MCF 10A (cell line): ENCODE measurements around the gene RAD18. TPM values are rescaled to one million over a fixed set of nuclear protein-coding genes. Genes with fewer than 3 reads are reported as not detected.

Source experiments
- BruUV-seq: library from RNA; stranded (reverse); fragments of 400-500 nt; replicated peaks from 2 replicates; lab custom pipeline; 2021; lab: Mats Ljungman, UMichigan
- CTCF ChIA-PET: fragments of 300-600 bp; sonication (Branson Sonifier 250); formaldehyde crosslinking; extraction: SDS; loops from one replicate; lab custom pipeline; 2021; ENCODE audit warnings: antibody characterized with exemption, inconsistent platforms; lab: Yijun Ruan, JAX
- POLR2A ChIA-PET: fragments of 300-600, 350-650 bp; sonication (Branson Sonifier 250); formaldehyde crosslinking; extraction: SDS; loops from one replicate; lab custom pipeline; 2020; ENCODE audit warnings: antibody characterized with exemption, inconsistent platforms; lab: Yijun Ruan, JAX
- DNase-seq: peaks from one replicate; pipeline ENCODE4 v3.0.0-alpha.2; 2018; ENCODE audit not compliant: unreplicated experiment
- H3K27ac Mint-ChIP-seq: one replicate; pipeline ENCODE4 v1.8.0; 2022; ENCODE audit warnings: mild to moderate bottlenecking, low read depth, mixed read lengths; ENCODE audit not compliant: unreplicated experiment
- H3K27me3 Mint-ChIP-seq: one replicate; pipeline ENCODE4 v1.8.0; 2022; ENCODE audit warnings: mixed read lengths; ENCODE audit not compliant: insufficient read depth, unreplicated experiment
- H3K36me3 Mint-ChIP-seq: one replicate; pipeline ENCODE4 v1.8.0; 2022; ENCODE audit warnings: mild to moderate bottlenecking, moderate library complexity, mixed read lengths; ENCODE audit not compliant: insufficient read depth, unreplicated experiment
- H3K4me1 Mint-ChIP-seq: one replicate; pipeline ENCODE4 v1.8.0; 2022; ENCODE audit warnings: mixed read lengths; ENCODE audit not compliant: insufficient read depth, unreplicated experiment
- H3K4me3 Mint-ChIP-seq: one replicate; pipeline ENCODE4 v1.8.0; 2022; ENCODE audit warnings: mild to moderate bottlenecking, moderate library complexity, mixed read lengths; ENCODE audit not compliant: unreplicated experiment
- H3K9me3 Mint-ChIP-seq: one replicate; pipeline ENCODE4 v1.8.0; 2022; ENCODE audit warnings: mixed read lengths; ENCODE audit not compliant: unreplicated experiment
- intact Hi-C: fragments of 100-400 bp; cut with micrococcal nuclease; formaldehyde crosslinking; loops from 2 replicates; pipeline ENCODE4 v1.14.1; 2022
- total RNA-seq: library from RNA; stranded (reverse); gene quantifications from 2 replicates; pipeline ENCODE4 v1.2.3, GENCODE V29; 2022
- TF ChIP-seq, protein P1 (sequence below): fragments of 200-600 bp; IDR thresholded peaks from one replicate; pipeline ENCODE4 v1.8.0; 2022; ENCODE audit warnings: antibody characterized with exemption, mild to moderate bottlenecking; ENCODE audit not compliant: unreplicated experiment

RAD18 gene
- total RNA-seq, 1 experiment from 2014 or later, result 29.1 TPM

DNA sequence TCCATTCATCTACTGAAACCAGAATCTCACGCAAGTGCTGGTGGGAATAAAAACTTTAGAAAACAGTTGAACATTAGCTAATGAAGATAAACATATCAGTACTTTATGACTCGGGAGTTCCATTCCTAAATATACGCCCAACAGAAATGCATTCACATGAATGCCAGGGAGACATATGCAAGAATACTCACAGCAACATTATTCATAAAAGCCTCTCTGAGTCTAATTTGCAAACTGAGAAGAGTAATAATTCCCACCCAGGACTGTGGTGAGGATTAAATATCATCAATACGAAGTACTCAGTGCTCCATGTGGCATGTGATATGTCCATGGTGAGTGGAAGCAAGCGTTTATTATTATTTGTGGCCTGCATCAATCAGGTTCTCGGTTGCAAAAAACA is 128.3 kb downstream of the RAD18 start:
- no TSS peak for BruUV-seq
- Mint-ChIP-seq H3K4me1 (peaks cover 7% of the 10 kb centered on the region), H3K27me3 (no peaks in the 10 kb centered on the region), H3K36me3 (peaks cover 6% of the 10 kb centered on the region), H3K9me3 (no peaks in the 10 kb centered on the region), H3K4me3 (no peak overlapping the region), H3K27ac (no peak overlapping the region)
- TF ChIP-seq, protein P1, sequence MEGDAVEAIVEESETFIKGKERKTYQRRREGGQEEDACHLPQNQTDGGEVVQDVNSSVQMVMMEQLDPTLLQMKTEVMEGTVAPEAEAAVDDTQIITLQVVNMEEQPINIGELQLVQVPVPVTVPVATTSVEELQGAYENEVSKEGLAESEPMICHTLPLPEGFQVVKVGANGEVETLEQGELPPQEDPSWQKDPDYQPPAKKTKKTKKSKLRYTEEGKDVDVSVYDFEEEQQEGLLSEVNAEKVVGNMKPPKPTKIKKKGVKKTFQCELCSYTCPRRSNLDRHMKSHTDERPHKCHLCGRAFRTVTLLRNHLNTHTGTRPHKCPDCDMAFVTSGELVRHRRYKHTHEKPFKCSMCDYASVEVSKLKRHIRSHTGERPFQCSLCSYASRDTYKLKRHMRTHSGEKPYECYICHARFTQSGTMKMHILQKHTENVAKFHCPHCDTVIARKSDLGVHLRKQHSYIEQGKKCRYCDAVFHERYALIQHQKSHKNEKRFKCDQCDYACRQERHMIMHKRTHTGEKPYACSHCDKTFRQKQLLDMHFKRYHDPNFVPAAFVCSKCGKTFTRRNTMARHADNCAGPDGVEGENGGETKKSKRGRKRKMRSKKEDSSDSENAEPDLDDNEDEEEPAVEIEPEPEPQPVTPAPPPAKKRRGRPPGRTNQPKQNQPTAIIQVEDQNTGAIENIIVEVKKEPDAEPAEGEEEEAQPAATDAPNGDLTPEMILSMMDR, result no peak
- intact Hi-C loops, result no loop called here
- DNase-seq, result no peak
- POLR2A ChIA-PET, result no interaction called here
- CTCF ChIA-PET, result interaction anchor here (0.7 kb wide), 1 partner anchor 171 kb away, joined by 3 read pairs; no protein-coding TSS in a partner anchor

DNA sequence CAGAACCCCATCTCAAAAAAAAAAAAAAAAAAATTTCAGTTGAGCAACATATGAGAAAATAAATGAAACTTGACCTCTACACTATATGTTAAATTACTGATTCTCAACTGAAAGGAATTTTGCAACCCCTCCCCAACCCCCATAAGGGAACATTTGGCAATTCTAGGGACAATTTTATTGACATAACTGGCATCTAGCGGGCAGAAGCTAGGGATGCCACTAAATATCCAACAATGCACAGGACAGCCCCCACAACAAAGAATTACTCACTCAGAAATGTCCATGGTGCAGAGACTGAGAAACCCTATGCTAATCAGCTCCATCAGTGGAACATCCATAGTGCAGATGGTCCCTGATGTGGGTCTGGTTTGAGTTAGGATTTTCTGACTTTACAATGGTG is 135.6 kb downstream of the RAD18 start:
- intact Hi-C loops, result no loop called here
- Mint-ChIP-seq H3K27me3 (no peaks in the 10 kb centered on the region), H3K4me1 (no peaks in the 10 kb centered on the region), H3K27ac (no peak overlapping the region), H3K9me3 (no peaks in the 10 kb centered on the region), H3K36me3 (no peaks in the 10 kb centered on the region), H3K4me3 (no peak overlapping the region)
- TF ChIP-seq, protein P1, result no peak
- DNase-seq, result peak; percentile 20
- ChIA-PET CTCF (no interaction called here), POLR2A (interaction anchor here (0.7 kb wide), 1 partner anchor 149 kb away, joined by 3 read pairs; no protein-coding TSS in a partner anchor)
- BruUV-seq, result no TSS peak

Other genes starting within 250 kb of the RAD18 start
- gene CAV3, start 229.7 kb downstream of the RAD18 start, total RNA-seq, result not detected in 2 replicates
- gene OXTR, start 193.9 kb downstream of the RAD18 start, total RNA-seq, result 0.63 and 1.2 TPM in 2 replicates